Tongue (tissue), 2 donors: ENCODE results near the gene TWF1. TPM values are rescaled to one million over a fixed set of nuclear protein-coding genes. Genes with fewer than 3 reads are reported as not detected.
"Not testable (repeated sequence)": the region's sequence is repeated elsewhere in the genome, so short reads cannot be mapped to it uniquely, and the experiment has no call there.

Experiments used
- DNase-seq: peaks from one replicate; pipeline ENCODE4 v3.0.0-alpha.2; 2015
- total RNA-seq: library from RNA; depleted of rRNA; stranded (reverse); fragments of >200 nt; gene quantifications from one replicate; pipeline ENCODE4 v1.2.3, GENCODE V29; 2014

TWF1 gene
- total RNA-seq, 1 donor from 2014 or later: 51.0 TPM

DNA sequence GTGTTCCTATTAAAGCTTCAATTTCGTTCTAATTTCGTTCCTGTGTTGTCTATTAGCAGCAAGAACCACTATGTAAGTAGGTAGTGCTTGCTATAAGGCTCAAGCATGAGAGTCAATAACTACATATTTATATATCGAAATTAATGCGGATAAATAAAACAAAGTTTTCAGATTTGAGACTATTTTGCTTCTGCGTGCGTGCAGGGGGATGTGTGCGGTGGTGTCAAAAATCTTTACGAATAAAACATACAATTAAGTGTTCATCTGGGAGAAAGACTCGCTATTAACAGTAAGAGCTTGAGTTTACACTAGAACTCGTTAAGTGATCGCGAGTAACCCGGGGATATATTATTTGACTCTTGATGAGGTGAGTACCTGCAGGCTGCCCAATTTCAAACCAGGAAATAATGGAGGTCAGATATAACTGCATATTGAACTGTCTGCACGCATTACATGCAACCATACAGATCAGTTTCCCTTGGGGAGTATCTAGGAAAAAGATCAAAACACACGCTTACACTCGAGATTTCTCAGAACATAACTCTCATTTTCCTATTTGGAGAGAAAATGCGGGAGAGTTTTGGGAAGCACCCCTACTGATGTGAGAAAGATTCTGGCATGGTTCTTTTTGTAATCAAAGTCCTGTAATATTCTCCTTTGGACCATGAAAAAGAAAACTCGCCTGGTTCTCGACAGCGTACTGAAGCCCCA lies 813 bp downstream of the TWF1 start:
- no peak for DNase-seq

DNA sequence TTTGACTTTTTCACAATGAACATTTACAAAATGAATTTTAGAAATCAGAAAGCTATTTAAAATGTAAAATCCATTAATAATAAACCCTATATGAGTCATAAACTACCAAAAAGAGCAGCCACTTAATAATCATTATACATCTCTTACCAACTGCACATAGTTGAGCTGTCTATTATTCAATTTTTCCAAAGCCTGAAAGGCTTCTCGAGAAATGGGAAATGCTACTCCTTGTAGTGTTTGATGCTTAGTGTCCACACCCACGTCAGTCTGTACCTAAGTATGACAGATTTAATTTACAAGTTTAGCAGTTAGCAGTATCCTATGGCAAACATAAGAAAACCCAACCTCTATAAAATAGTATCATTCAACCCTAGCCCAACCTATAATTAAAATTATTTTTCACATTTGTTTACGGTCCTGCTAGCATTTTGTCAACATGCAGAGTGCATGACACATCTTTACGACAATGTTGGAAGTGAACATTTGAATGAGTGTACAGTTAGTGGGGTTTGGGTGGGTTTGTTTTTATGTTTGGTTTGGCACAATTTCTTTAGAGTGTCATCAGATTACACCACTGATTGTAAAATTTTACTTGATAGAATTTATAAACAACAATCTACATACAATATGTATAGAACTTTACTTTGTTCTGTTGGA lies 8.4 kb downstream of the TWF1 start:
- no peak for DNase-seq

DNA sequence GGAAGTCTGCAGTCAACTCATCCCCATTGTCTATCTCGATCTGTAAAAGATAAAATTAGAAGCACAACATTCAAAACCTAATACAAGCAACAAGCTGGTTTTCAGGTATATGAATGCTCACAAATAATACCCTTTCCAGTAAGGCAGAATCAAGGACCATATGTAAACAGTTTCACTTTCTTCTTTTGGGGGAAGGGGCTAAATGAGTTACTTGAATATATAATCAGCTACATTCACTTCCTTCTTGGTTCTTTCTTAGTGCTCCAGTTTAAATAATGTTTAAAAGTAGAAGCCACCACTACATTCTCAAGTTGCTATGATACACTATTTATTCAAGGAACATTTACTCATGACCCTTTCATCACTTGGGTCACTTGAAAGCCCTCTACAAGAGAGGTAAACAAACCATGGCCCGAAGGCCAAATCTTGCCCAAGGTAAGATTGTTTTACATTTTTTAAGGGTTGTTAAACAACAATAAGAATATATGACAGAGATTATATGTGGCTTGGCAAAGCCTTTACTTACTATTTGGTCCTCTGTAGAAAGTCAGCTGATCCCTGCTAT lies 10.3 kb downstream of the TWF1 start:
- no peak for DNase-seq

DNA sequence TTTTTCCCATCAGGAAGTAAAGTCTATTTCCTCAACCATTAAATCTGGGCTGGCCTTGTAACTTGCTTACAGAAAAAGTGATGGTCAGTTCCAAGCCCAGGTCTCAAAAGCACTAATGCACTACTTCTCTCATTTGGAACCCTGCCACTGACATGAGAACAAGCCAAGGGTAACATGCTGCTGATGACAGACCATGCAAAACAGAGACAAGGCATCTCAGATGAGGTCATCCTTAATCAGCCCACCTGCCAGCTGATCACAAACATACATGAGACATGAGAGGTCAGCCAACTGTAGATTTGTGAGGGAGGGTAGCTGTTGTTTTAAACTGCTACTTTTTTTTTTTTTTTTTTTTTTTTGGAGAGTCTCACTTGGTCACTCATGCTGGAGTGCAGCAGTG lies 16.2 kb downstream of the TWF1 start:
- DNase-seq: peak; percentile 71

- no peak for DNase-seq
These were observed 19.0 kb downstream of the TWF1 start for GRCh38 chr12:43786899-43787693.

GRCh38 chr12:43776498-43776897 lies 29.6 kb downstream of the TWF1 start:
- peak; percentile 60 for DNase-seq

- DNase-seq: no peak
These were observed 39.8 kb downstream of the TWF1 start for GRCh38 chr12:43766291-43766690.

DNA sequence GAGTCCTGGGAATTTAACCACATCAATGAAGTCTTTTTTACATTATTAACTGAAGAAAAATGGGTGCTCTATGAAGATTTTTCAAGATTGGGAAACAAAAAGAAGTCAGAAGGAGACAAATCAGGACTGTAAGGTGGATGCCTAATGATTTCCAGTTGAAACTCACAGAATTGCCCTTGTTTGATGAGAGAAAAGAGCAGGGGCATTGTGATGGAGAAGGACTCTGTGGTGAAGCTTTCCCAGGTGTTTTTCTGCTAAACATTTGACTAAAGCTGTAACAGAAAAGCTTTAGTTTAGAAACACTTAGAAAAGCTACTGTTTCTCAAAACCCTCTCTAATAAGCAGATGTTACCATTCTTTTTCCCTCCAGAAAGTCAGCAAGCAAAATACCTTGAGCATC lies 41.6 kb downstream of the TWF1 start:
- DNase-seq: no peak

- no peak for DNase-seq
These were observed 42.3 kb downstream of the TWF1 start for GRCh38 chr12:43763769-43764168.

DNA sequence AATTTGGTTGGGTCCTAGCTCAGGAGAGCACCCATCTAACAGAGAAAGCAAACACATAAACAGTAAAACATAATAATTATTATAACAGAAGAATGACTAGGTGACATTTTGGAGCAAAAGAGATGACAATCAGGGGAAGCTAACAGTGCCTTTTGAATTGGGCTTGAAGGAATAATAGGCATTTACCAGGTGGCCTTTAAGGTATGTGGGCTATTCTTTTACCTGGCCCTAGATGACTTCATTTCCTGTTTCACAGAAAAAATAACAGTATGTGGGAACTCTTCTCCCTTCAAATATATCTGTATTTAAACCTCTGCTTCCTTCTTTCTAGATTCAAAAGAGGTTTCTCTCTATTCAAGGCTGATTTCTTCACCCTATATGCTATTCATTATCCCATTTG lies 43.5 kb downstream of the TWF1 start:
- DNase-seq: no peak

- DNase-seq: no peak
These were observed 44.6 kb downstream of the TWF1 start for GRCh38 chr12:43761500-43761899.

- no peak for DNase-seq
These were observed 45.7 kb downstream of the TWF1 start for GRCh38 chr12:43760396-43760795.

DNA sequence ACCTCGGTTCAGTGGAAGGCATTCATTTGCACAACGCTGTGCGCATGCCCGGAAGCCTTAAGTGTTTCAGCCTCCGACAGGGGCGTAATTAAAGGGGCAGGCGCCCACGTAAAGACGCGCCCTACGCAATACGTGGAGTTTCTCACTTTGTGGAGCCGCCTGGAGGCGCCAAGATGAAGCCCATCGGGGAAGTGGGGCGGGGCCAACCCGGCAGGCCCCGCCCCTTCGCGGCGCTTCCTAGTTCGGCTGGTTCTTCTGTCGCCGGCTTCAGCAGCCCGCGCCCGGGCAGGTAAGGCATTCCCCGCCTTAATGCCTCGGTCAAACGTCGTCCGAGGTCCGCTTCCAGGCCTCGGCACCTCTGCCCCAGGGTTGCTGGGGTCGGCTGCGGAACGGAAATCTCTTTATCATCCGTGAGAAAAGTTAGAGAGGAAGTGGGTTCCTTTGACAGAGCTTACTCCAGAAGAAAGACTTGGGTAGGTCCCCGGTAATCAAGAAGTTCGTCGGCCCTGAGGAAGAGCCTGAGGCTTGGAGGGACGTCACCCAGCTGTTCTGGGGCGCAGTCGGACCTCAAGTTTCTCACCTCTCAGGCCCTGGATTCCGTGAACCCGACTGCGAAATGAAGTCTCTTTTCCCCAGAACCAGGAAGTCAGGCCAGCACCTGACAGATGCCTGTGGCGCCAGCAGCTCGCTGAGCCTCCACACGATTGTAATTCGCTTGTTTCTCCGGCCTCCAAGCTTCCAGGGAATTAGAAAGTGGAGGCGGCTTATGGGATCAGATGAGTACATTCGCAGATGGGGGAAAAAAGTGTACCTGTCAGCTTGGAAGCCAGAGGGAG lies 47.2 kb downstream of the TWF1 start, which contains the start of the genes IRAK4 and PUS7L:
Gene IRAK4 (plus strand): TSS at position 224 of the 836 bp plus-strand sequence. CDS start 9,161 bp downstream, outside the sequence.
Gene PUS7L (minus strand): TSS at position 63 of the 836 bp plus-strand sequence. CDS start 3,545 bp downstream, outside the sequence.
- peak; percentile 99 for DNase-seq

- DNase-seq: no peak
These were observed 47.8 kb downstream of the TWF1 start for GRCh38 chr12:43758247-43758727.

GRCh38 chr12:43754015-43754414 lies 52.1 kb downstream of the TWF1 start:
- DNase-seq: no peak

GRCh38 chr12:43751360-43751759 lies 54.8 kb downstream of the TWF1 start:
- DNase-seq: not testable (repeated sequence)

DNA sequence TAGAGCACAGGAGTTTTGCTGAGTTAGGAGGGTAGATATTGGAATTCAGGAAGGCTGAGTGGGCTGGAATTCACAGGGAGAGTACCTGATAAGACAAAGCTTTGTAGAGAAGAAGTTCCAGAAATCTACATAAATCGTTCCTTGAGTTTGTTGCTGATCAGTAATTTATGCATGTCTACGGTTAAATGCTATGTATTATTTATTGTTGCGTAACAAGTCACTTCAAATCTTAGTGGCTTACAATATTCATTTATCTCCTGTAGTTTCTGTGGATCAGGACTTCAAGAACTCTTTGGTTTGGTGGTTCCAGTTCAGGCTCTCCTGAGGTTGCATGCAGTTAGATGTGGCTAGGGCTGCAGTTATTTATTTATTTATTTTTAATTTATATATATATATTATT lies 55.3 kb downstream of the TWF1 start:
- DNase-seq: no peak

DNA sequence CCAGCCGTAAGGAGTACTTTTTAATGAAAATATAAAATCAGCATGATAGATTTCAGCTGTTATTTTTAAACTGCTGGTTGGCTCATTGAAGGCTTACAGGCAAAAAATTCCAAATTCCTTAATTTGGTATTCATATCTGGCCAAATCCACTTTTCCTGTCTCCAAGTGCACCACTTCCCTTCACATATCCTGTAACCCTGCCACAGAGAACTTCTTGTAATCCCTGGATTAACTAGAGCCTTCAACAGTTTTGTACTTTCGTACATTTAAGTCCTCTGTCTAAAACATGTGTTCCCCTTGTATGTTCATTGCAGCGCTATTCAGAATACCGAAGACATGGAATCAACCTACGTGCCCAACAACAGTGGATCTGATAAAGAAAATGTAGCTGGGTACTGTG lies 57.1 kb downstream of the TWF1 start:
- DNase-seq: no peak

- DNase-seq: no peak
These were observed 61.3 kb downstream of the TWF1 start for GRCh38 chr12:43744826-43745225.
